Smooth muscle cell (in vitro differentiated cells): ENCODE results near the gene SEPTIN7. TPM values are rescaled to one million over a fixed set of nuclear protein-coding genes. Genes with fewer than 3 reads are reported as not detected.

Experiments used
- DNase-seq: peaks from one replicate; lab custom pipeline; 2025; ENCODE audit not compliant: unreplicated experiment; lab: John Stamatoyannopoulos, UW
- H2AFZ ChIP-seq: fragments of 200-600 bp; sonication (generic); 2 replicates; pipeline ENCODE4 v1.6.0; 2016; ENCODE audit warnings: antibody characterized with exemption, low read depth, mild to moderate bottlenecking
- H3F3A ChIP-seq: fragments of 200-600 bp; sonication (generic); 2 replicates; pipeline ENCODE4 v1.6.0; 2017; ENCODE audit warnings: antibody characterized with exemption, low read depth
- H3K27ac ChIP-seq: fragments of 200-600 bp; sonication (generic); 2 replicates; pipeline ENCODE4 v1.5.1; 2016; ENCODE audit warnings: low read depth, mild to moderate bottlenecking
- H3K27me3 ChIP-seq: fragments of 200-600 bp; sonication (generic); 2 replicates; pipeline ENCODE4 v1.6.1; 2016; ENCODE audit warnings: low read depth, mild to moderate bottlenecking
- H3K36me3 ChIP-seq: fragments of 200-600 bp; sonication (generic); 2 replicates; pipeline ENCODE4 v1.5.1; 2016; ENCODE audit warnings: low read depth
- H3K4me1 ChIP-seq: fragments of 200-600 bp; sonication (generic); 2 replicates; pipeline ENCODE4 v1.5.1; 2016; ENCODE audit warnings: low read depth
- H3K4me2 ChIP-seq: fragments of 200-600 bp; sonication (generic); 2 replicates; pipeline ENCODE4 v1.6.0; 2016; ENCODE audit warnings: mild to moderate bottlenecking
- H3K4me3 ChIP-seq: fragments of 200-600 bp; sonication (generic); 2 replicates; pipeline ENCODE4 v1.5.1; 2016; ENCODE audit warnings: mild to moderate bottlenecking
- H3K79me2 ChIP-seq: fragments of 200-600 bp; sonication (generic); 2 replicates; pipeline ENCODE4 v1.6.0; 2016; ENCODE audit warnings: low read depth, mild to moderate bottlenecking
- H3K9ac ChIP-seq: fragments of 200-600 bp; sonication (generic); 2 replicates; pipeline ENCODE4 v1.6.0; 2016; ENCODE audit warnings: low read depth
- H3K9me3 ChIP-seq: fragments of 200-600 bp; sonication (generic); replicated peaks from 2 replicates; pipeline ENCODE4 v1.5.1; 2016; ENCODE audit warnings: low read depth
- H4K20me1 ChIP-seq: fragments of 200-600 bp; sonication (generic); 2 replicates; pipeline ENCODE4 v1.6.0; 2016; ENCODE audit warnings: low read depth
- WGBS: methylation state at CpG from one replicate; pipeline ENCODE4 v1.1.7; 2016; ENCODE audit warnings: low lambda C conversion rate; 5-methylcytosine and 5-hydroxymethylcytosine counted together
- polyA plus RNA-seq: library from polyadenylated mRNA; unstranded; fragments of >200 nt; fragmentation: Nextera tagmentation; extraction: Ambion mirVana; gene quantifications from 2 replicates; pipeline ENCODE4 v1.2.1, GENCODE V29; 2016
- total RNA-seq: library from RNA; depleted of rRNA; stranded (reverse); fragments of >200 nt; gene quantifications from 2 replicates; pipeline ENCODE4 v1.2.3, GENCODE V29; 2014
- TF ChIP-seq, protein P1 (sequence below): fragments of 200-600 bp; sonication (generic); IDR thresholded peaks from 2 replicates; pipeline ENCODE4 v1.5.1; 2017; ENCODE audit warnings: borderline replicate concordance, mild to moderate bottlenecking, antibody characterized with exemption; ENCODE audit not compliant: insufficient read depth, poor library complexity, severe bottlenecking

SEPTIN7 gene
- total and polyA plus RNA-seq, 2 experiments from 2014 or later: 452 to 491 TPM

DNA sequence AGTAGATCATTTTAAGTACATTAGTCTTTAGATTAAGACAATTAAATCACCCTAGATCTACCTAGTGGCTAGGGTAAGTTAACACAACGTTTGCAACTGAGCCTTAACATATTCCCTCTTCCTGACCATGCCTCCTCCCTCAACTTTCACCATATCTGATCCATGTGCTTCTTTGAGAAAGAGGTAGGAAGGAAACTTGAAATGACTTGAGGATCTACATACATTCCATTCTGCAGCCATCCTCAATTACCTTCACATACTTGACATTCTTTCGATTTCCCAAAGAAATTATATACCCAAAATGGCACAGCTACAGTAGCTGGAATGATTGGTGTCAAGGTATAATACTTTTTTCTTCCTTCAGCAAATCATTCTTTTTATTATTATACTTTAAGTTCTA is 12.9 kb upstream of the SEPTIN7 start:
- TF ChIP-seq, protein P1, sequence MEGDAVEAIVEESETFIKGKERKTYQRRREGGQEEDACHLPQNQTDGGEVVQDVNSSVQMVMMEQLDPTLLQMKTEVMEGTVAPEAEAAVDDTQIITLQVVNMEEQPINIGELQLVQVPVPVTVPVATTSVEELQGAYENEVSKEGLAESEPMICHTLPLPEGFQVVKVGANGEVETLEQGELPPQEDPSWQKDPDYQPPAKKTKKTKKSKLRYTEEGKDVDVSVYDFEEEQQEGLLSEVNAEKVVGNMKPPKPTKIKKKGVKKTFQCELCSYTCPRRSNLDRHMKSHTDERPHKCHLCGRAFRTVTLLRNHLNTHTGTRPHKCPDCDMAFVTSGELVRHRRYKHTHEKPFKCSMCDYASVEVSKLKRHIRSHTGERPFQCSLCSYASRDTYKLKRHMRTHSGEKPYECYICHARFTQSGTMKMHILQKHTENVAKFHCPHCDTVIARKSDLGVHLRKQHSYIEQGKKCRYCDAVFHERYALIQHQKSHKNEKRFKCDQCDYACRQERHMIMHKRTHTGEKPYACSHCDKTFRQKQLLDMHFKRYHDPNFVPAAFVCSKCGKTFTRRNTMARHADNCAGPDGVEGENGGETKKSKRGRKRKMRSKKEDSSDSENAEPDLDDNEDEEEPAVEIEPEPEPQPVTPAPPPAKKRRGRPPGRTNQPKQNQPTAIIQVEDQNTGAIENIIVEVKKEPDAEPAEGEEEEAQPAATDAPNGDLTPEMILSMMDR: no peak
- H3K9me3 ChIP-seq: no peaks in the 10 kb centered on the region
- H3K36me3 ChIP-seq: no peaks in the 10 kb centered on the region
- H3K9ac ChIP-seq: no peak overlapping the region
- no peaks in the 10 kb centered on the region for H3K4me1 ChIP-seq
- no peak for DNase-seq
- H3K27me3 ChIP-seq: no peaks in the 10 kb centered on the region
- H3K27ac ChIP-seq: no peak overlapping the region
- H3K79me2 ChIP-seq: no peaks in the 10 kb centered on the region
- no peaks in the 10 kb centered on the region for H3F3A ChIP-seq
- H3K4me2 ChIP-seq: no peak overlapping the region
- no peak overlapping the region for H2AFZ ChIP-seq
- WGBS: 54% methylated on average over 2 of the region's 2 CpGs
- no peak overlapping the region for H3K4me3 ChIP-seq
- no peaks in the 10 kb centered on the region for H4K20me1 ChIP-seq

GRCh38 chr7:35792472-35792871 is 8.4 kb upstream of the SEPTIN7 start:
- H3K4me1 ChIP-seq: peaks cover 3% of the 10 kb centered on the region
- no peak overlapping the region for H3K4me2 ChIP-seq
- WGBS: 78% methylated on average over 1 of the region's 1 CpG
- no peaks in the 10 kb centered on the region for H3K36me3 ChIP-seq
- DNase-seq: no peak
- H4K20me1 ChIP-seq: no peaks in the 10 kb centered on the region
- no peaks in the 10 kb centered on the region for H3K79me2 ChIP-seq
- H3K4me3 ChIP-seq: no peak overlapping the region
- H3K9me3 ChIP-seq: no peaks in the 10 kb centered on the region
- H3K27ac ChIP-seq: no peak overlapping the region
- H3F3A ChIP-seq: no peaks in the 10 kb centered on the region
- TF ChIP-seq, protein P1: no peak
- H2AFZ ChIP-seq: peak overlapping the region; percentile 10
- no peak overlapping the region for H3K9ac ChIP-seq
- H3K27me3 ChIP-seq: no peaks in the 10 kb centered on the region

GRCh38 chr7:35792873-35793489 is 7.9 kb upstream of the SEPTIN7 start:
- H3K9ac ChIP-seq: no peak overlapping the region
- H2AFZ ChIP-seq: peak overlapping the region; percentile 10
- H3K27ac ChIP-seq: peak overlapping the region; percentile 33
- no peaks in the 10 kb centered on the region for H3K27me3 ChIP-seq
- no peak for DNase-seq
- no peaks in the 10 kb centered on the region for H3K79me2 ChIP-seq
- no peaks in the 10 kb centered on the region for H3K9me3 ChIP-seq
- 12% methylated on average over 4 of the region's 4 CpGs for WGBS
- TF ChIP-seq, protein P1: no peak
- H4K20me1 ChIP-seq: no peaks in the 10 kb centered on the region
- no peak overlapping the region for H3K4me3 ChIP-seq
- peaks cover 3% of the 10 kb centered on the region for H3K4me1 ChIP-seq
- H3K4me2 ChIP-seq: peak overlapping the region; percentile 67
- no peaks in the 10 kb centered on the region for H3K36me3 ChIP-seq
- H3F3A ChIP-seq: no peaks in the 10 kb centered on the region

DNA sequence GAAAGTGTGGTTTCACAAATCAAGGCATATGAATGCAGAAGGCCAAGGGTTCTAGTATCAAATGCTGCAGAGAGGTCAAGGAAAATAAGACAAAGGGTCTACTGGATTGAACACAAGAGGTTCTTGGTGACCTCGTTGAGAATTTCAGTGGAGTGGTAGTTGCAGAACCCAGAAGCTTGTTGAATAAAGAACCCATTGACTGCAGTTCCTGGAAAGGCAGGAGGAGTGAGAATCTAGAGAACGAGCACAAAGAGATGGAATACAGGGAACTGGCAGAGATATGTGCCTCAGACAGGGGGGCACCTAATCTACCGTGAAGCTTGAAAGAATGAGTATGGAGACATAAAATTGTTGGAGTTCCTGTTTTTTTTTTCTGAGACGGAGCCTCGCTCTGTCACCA is 3.5 kb upstream of the SEPTIN7 start:
- no peak for DNase-seq
- no peak overlapping the region for H3K27ac ChIP-seq
- no peak overlapping the region for H2AFZ ChIP-seq
- H3K4me2 ChIP-seq: no peak overlapping the region
- peaks cover 3% of the 10 kb centered on the region for H3F3A ChIP-seq
- H3K4me1 ChIP-seq: peaks cover 12% of the 10 kb centered on the region
- H3K79me2 ChIP-seq: peaks cover 23% of the 10 kb centered on the region
- TF ChIP-seq, protein P1: no peak
- H4K20me1 ChIP-seq: peaks cover 3% of the 10 kb centered on the region
- no peaks in the 10 kb centered on the region for H3K27me3 ChIP-seq
- WGBS: 94% methylated on average over 5 of the region's 5 CpGs
- H3K36me3 ChIP-seq: no peaks in the 10 kb centered on the region
- no peak overlapping the region for H3K4me3 ChIP-seq
- no peaks in the 10 kb centered on the region for H3K9me3 ChIP-seq
- no peak overlapping the region for H3K9ac ChIP-seq
